Cortex of kidney (tissue), 1 donor: ENCODE measurements around the gene APOC4.

ENCODE experiments used
- DNase-seq: peaks from one replicate; lab custom pipeline; 2025; lab: John Stamatoyannopoulos, UW

APOC4 gene

GRCh38 chr19:44993926-44994537 is 52.0 kb downstream of the APOC4 start:
- DNase-seq, result no peak
